H9 (cell line): ENCODE measurements around the gene TRIB2. TPM values are rescaled to one million over a fixed set of nuclear protein-coding genes. Genes with fewer than 3 reads are reported as not detected.

Experiments used
- DNase-seq: peaks from one replicate; pipeline ENCODE4 v3.0.0-alpha.2; 2017
- H2AFZ ChIP-seq: one replicate; pipeline ENCODE4 v1.6.1; 2013; ENCODE audit warnings: mild to moderate bottlenecking, low read length, control low read depth, moderate library complexity
- H2AK5ac ChIP-seq: 2 replicates; pipeline ENCODE4 v1.6.1; 2013; ENCODE audit warnings: low read length, control low read depth, mixed read lengths; ENCODE audit not compliant: insufficient read length
- H2BK120ac ChIP-seq: one replicate; pipeline ENCODE4 v1.6.1; 2013; ENCODE audit warnings: low read depth, mild to moderate bottlenecking, low read length, control low read depth, inconsistent platforms; ENCODE audit not compliant: poor library complexity, severe bottlenecking
- H2BK12ac ChIP-seq: 2 replicates; pipeline ENCODE4 v1.6.1; 2013; ENCODE audit warnings: low read length, control low read depth, mixed read lengths, low read depth; ENCODE audit not compliant: insufficient read length
- H2BK15ac ChIP-seq: 2 replicates; pipeline ENCODE4 v1.6.1; 2013; ENCODE audit warnings: low read depth, low read length, control low read depth
- H2BK20ac ChIP-seq: one replicate; pipeline ENCODE4 v1.6.1; 2013; ENCODE audit warnings: low read depth, mild to moderate bottlenecking, low read length, control low read depth, inconsistent platforms; ENCODE audit not compliant: poor library complexity, severe bottlenecking
- H2BK5ac ChIP-seq: 2 replicates; pipeline ENCODE4 v1.6.1; 2013; ENCODE audit warnings: low read length, control low read depth, mixed read lengths; ENCODE audit not compliant: insufficient read length
- H3K14ac ChIP-seq: 2 replicates; pipeline ENCODE4 v1.6.1; 2013; ENCODE audit warnings: low read length, control low read depth; ENCODE audit not compliant: insufficient read depth
- H3K18ac ChIP-seq: 2 replicates; pipeline ENCODE4 v1.6.1; 2013; ENCODE audit warnings: low read depth, mild to moderate bottlenecking, mixed read lengths, low read length, control low read depth; ENCODE audit not compliant: insufficient read length
- H3K23ac ChIP-seq: 2 replicates; pipeline ENCODE4 v1.6.1; 2013; ENCODE audit warnings: low read length, control low read depth, mixed read lengths, low read depth; ENCODE audit not compliant: insufficient read length
- H3K23me2 ChIP-seq: 2 replicates; pipeline ENCODE4 v1.6.1; 2013; ENCODE audit warnings: low read depth, mild to moderate bottlenecking, mixed read lengths, low read length, control low read depth; ENCODE audit not compliant: insufficient read length, poor library complexity, severe bottlenecking
- H3K27ac ChIP-seq: 2 replicates; pipeline ENCODE4 v1.5.1; 2013; ENCODE audit warnings: low read length, control low read depth, mixed read lengths, low read depth; ENCODE audit not compliant: insufficient read length
- H3K27me3 ChIP-seq: 2 replicates; pipeline ENCODE4 v1.6.1; 2013; ENCODE audit warnings: low read length, control low read depth, inconsistent platforms; ENCODE audit not compliant: insufficient read depth
- H3K4ac ChIP-seq: 2 replicates; pipeline ENCODE4 v1.6.1; 2013; ENCODE audit warnings: low read depth, mild to moderate bottlenecking, control low read depth, inconsistent platforms, low read length, moderate library complexity
- H3K4me1 ChIP-seq: 2 replicates; pipeline ENCODE4 v1.6.1; 2013; ENCODE audit warnings: low read length, control low read depth, inconsistent platforms; ENCODE audit not compliant: insufficient read depth
- H3K4me2 ChIP-seq: 2 replicates; pipeline ENCODE4 v1.6.1; 2013; ENCODE audit warnings: low read length, control low read depth, mixed read lengths; ENCODE audit not compliant: insufficient read length, insufficient read depth
- H3K56ac ChIP-seq: 2 replicates; pipeline ENCODE4 v1.6.1; 2013; ENCODE audit warnings: low read depth, mild to moderate bottlenecking, mixed read lengths, low read length, control low read depth; ENCODE audit not compliant: insufficient read length
- H3K79me1 ChIP-seq: 2 replicates; pipeline ENCODE4 v1.6.1; 2013; ENCODE audit warnings: low read depth, mild to moderate bottlenecking, moderate library complexity, low read length, control low read depth, inconsistent platforms; ENCODE audit not compliant: insufficient read depth, poor library complexity, severe bottlenecking
- H3K79me2 ChIP-seq: 2 replicates; pipeline ENCODE4 v1.6.1; 2013; ENCODE audit warnings: low read length, control low read depth, inconsistent platforms; ENCODE audit not compliant: insufficient read depth
- H3K9ac ChIP-seq: 2 replicates; pipeline ENCODE4 v1.6.1; 2013; ENCODE audit warnings: low read length, control low read depth, mixed read lengths; ENCODE audit not compliant: insufficient read length; ENCODE audit errors: extremely low read depth
- H3K9me3 ChIP-seq: one replicate; pipeline ENCODE4 v1.6.1; 2013; ENCODE audit warnings: low read depth, low read length, inconsistent platforms; ENCODE audit not compliant: control insufficient read depth
- H3T11ph ChIP-seq: one replicate; pipeline ENCODE4 v1.6.1; 2013; ENCODE audit warnings: mild to moderate bottlenecking, low read length, control low read depth, inconsistent platforms
- H4K20me1 ChIP-seq: one replicate; pipeline ENCODE4 v1.6.1; 2013; ENCODE audit not compliant: control insufficient read depth, insufficient read length, insufficient read depth
- H4K5ac ChIP-seq: 2 replicates; pipeline ENCODE4 v1.6.1; 2013; ENCODE audit warnings: low read depth, mild to moderate bottlenecking, mixed read lengths, low read length, control low read depth; ENCODE audit not compliant: insufficient read length
- H4K8ac ChIP-seq: replicated peaks from 2 replicates; pipeline ENCODE4 v1.6.1; 2013; ENCODE audit warnings: low read length, control low read depth, mixed read lengths, low read depth; ENCODE audit not compliant: insufficient read length
- H4K91ac ChIP-seq: 2 replicates; pipeline ENCODE4 v1.6.1; 2013; ENCODE audit warnings: low read depth, mild to moderate bottlenecking, moderate library complexity, mixed read lengths, low read length, control low read depth; ENCODE audit not compliant: insufficient read length
- H3K27ac Mint-ChIP-seq, 3 experiments: 2 replicates in 2 of 3; 3 replicates in 1 of 3; pipeline ENCODE4 v1.8.0; 2020 to 2021; ENCODE audit warnings: mixed read lengths in 3 of 3, mild to moderate bottlenecking in 1 of 3, moderate library complexity in 1 of 3
- H3K27me3 Mint-ChIP-seq: 2 replicates; pipeline ENCODE4 v1.8.0; 2021; ENCODE audit warnings: low read depth, mild to moderate bottlenecking, moderate library complexity, mixed read lengths
- H3K36me3 Mint-ChIP-seq, 3 experiments: 2 replicates in 2 of 3; 3 replicates in 1 of 3; pipeline ENCODE4 v1.8.0; 2020 to 2021; ENCODE audit warnings: low read depth in 3 of 3, mixed read lengths in 3 of 3; ENCODE audit not compliant: insufficient read depth in 1 of 3
- H3K4me1 Mint-ChIP-seq, 2 experiments: 2 replicates each; pipeline ENCODE4 v1.8.0; 2020; ENCODE audit warnings: mixed read lengths in 2 of 2
- H3K4me3 Mint-ChIP-seq, 2 experiments: 2 replicates in 1 of 2; 3 replicates in 1 of 2; pipeline ENCODE4 v1.8.0; 2020 to 2021; ENCODE audit warnings: mild to moderate bottlenecking in 2 of 2, mixed read lengths in 2 of 2, moderate library complexity in 1 of 2
- H3K9me3 Mint-ChIP-seq, 2 experiments: 2 replicates in 1 of 2; 3 replicates in 1 of 2; pipeline ENCODE4 v1.8.0; 2020; ENCODE audit warnings: mild to moderate bottlenecking in 2 of 2, mixed read lengths in 2 of 2, moderate library complexity in 1 of 2
- CTCF ChIP-seq: fragments of 200-600 bp; sonication (generic); conservative IDR thresholded peaks from 3 replicates; pipeline ENCODE4 v1.8.0; 2021; ENCODE audit warnings: antibody characterized with exemption, mild to moderate bottlenecking
- WGBS: extraction: QIAGEN DNeasy Blood & Tissue Kit; methylation state at CpG from one replicate; pipeline ENCODE4 v1.1.7; 2013; ENCODE audit warnings: missing lambda C conversion rate, low lambda C conversion rate, mixed read lengths; ENCODE audit not compliant: insufficient read length; ENCODE audit errors: extremely low coverage; 5-methylcytosine and 5-hydroxymethylcytosine counted together
- total RNA-seq: library from RNA; stranded (reverse); gene quantifications from 2 replicates; pipeline ENCODE4 v1.2.1, GENCODE V29; 2021

The TRIB2 gene
- total RNA-seq, 1 experiment from 2014 or later, result 41.9 TPM

- H4K20me1 ChIP-seq, result no peaks in the 10 kb centered on the region
- H3K27ac ChIP-seq, result no peak overlapping the region
- H3K14ac ChIP-seq, result no peak overlapping the region; the same call in 1 of the 2 replicates
- no peak overlapping the region for H2AFZ ChIP-seq
- H3K4me3 Mint-ChIP-seq, result no peak overlapping the region
- H3K27me3 Mint-ChIP-seq, result no peaks in the 10 kb centered on the region
- no peak overlapping the region for H3K56ac ChIP-seq
- H2BK5ac ChIP-seq, result no peak overlapping the region
- H3K27ac Mint-ChIP-seq, result peak overlapping the region in 1 of 3 experiments; percentile 85; a peak in 2 of 7 replicates
- no peaks in the 10 kb centered on the region for H3K23me2 ChIP-seq
- H3K9ac ChIP-seq, result no peak overlapping the region
- H3K9me3 Mint-ChIP-seq, result no peaks in the 10 kb centered on the region
- no peak overlapping the region for H2AK5ac ChIP-seq
- H3K4me2 ChIP-seq, result no peak overlapping the region
- no peak overlapping the region for H3K18ac ChIP-seq
- H2BK120ac ChIP-seq, result no peak overlapping the region
- no peak overlapping the region for H3K23ac ChIP-seq
- H3K79me2 ChIP-seq, result peaks cover 25% of the 10 kb centered on the region; the same call in 1 of the 2 replicates
- H4K91ac ChIP-seq, result no peak overlapping the region
- H3K9me3 ChIP-seq, result no peaks in the 10 kb centered on the region
- peaks cover 17% of the 10 kb centered on the region for H3K79me1 ChIP-seq
- H3K4me1 ChIP-seq, result no peaks in the 10 kb centered on the region
- no peak overlapping the region for H2BK15ac ChIP-seq
- peaks cover 4 to 6% of the 10 kb centered on the region in 2 experiments; a peak in 3 of 4 replicates for H3K4me1 Mint-ChIP-seq
- no peaks in the 10 kb centered on the region for H3K27me3 ChIP-seq
- H3K4ac ChIP-seq, result no peak overlapping the region
- no peak overlapping the region for H3T11ph ChIP-seq
- WGBS, result no CpG with 5 or more reads among the region's 10 CpGs
- H3K36me3 Mint-ChIP-seq, result peaks cover 56 to 83% (median 64%) of the 10 kb centered on the region in 3 experiments
- H2BK12ac ChIP-seq, result no peak overlapping the region
- no peak overlapping the region for H2BK20ac ChIP-seq
- H4K5ac ChIP-seq, result no peak overlapping the region
- DNase-seq, result no peak
- H4K8ac ChIP-seq, result no peak overlapping the region
- TF ChIP-seq CTCF, result no peak
These were observed 15.9 kb downstream of the TRIB2 start for GRCh38 chr2:12732651-12733050.
